Adrenal gland (tissue), 12 donors: Measurements from ENCODE around the gene GLB1L2. TPM values are rescaled to one million over a fixed set of nuclear protein-coding genes. Genes with fewer than 3 reads are reported as not detected.

Source experiments
- DNase-seq, 7 donors: peaks; one replicate each; pipeline ENCODE4 v3.0.0-alpha.2; 2019 to 2020
- H3K27ac ChIP-seq, 5 donors: fragments of 200-600 bp; sonication (generic) in 4 of 5; 1 replicate in 3 of 5; 2 replicates in 2 of 5; pipeline versions ENCODE4 v1.5.1 to v1.8.0; 2016 to 2020; ENCODE audit warnings: mild to moderate bottlenecking in 1 of 5
- H3K27me3 ChIP-seq: fragments of 200-600 bp; 2 replicates; pipeline ENCODE4 v1.8.0; 2021
- H3K36me3 ChIP-seq, 2 donors: fragments of 200-600 bp; replicated peaks in 1 of 2; 1 replicate in 1 of 2; 2 replicates in 1 of 2; pipeline versions ENCODE4 v1.5.1 to v1.8.0; 2018 to 2022
- H3K4me1 ChIP-seq, 2 donors: fragments of 200-600 bp; replicated peaks in 1 of 2; 1 replicate in 1 of 2; 2 replicates in 1 of 2; pipeline versions ENCODE4 v1.5.1 to v1.8.0; 2018 to 2021
- H3K4me3 ChIP-seq, 4 donors: fragments of 200-600 bp; sonication (generic) in 3 of 4; one replicate each; pipeline ENCODE4 v1.5.1; 2016 to 2018
- H3K9me3 ChIP-seq, 3 donors: fragments of 200-600 bp; sonication (generic) in 1 of 3; replicated peaks in 1 of 3; 1 replicate in 2 of 3; 2 replicates in 1 of 3; pipeline versions ENCODE4 v1.5.1 to v1.8.0; 2016 to 2021
- CTCF ChIP-seq, 6 experiments: fragments of 450-650 bp in 4 of 6; fragments of 200-600 bp in 2 of 6; sonication (generic) in 1 of 6; IDR thresholded peaks; 1 replicate in 5 of 6; 2 replicates in 1 of 6; pipeline versions ENCODE4 v1.5.1 to v1.8.0; 2016 to 2021; ENCODE audit warnings: antibody characterized with exemption in 6 of 6, mild to moderate bottlenecking in 2 of 6, moderate library complexity in 1 of 6
- POLR2A ChIP-seq, 2 donors: fragments of 450-650 bp; IDR thresholded peaks; one replicate each; pipeline ENCODE4 v1.6.1; 2017; ENCODE audit warnings: antibody characterized with exemption in 2 of 2, mild to moderate bottlenecking in 2 of 2, moderate library complexity in 1 of 2
- WGBS, 4 donors: extraction: QIAGEN DNeasy Blood & Tissue Kit in 2 of 4; methylation state at CpG; one replicate each; pipeline versions ENCODE4 v1.1.5 to v1.1.7; 2013 to 2017; 5-methylcytosine and 5-hydroxymethylcytosine counted together
- intact Hi-C, 2 donors: fragments of 100-400 bp; cut with DNase I; formaldehyde crosslinking; loops; one replicate each; pipeline versions ENCODE4 v1.14.1 to v1.15.0; 2022 to 2023
- polyA plus RNA-seq, 3 donors: library from polyadenylated mRNA; stranded (reverse); fragments of 200-250 nt in 2 of 3; fragments of 350-450 nt in 1 of 3; fragmentation: Illumina TruSeq in 1 of 3; extraction: RNeasy Lipid Tissue Mini Kit (QIAGEN cat#74804) in 1 of 3; gene quantifications; one replicate each; pipeline ENCODE4 v1.2.3, GENCODE V29; 2013 to 2014
- total RNA-seq, 9 donors: library from RNA; depleted of rRNA in 4 of 9; stranded (reverse); fragments of >200 nt in 4 of 9; fragments of 120-200 nt in 1 of 9; fragmentation: NEBNext Ultra II Directional in 1 of 9; extraction: Animal tissue kit (Norgen Biotek cat#: 25700) in 1 of 9; gene quantifications; one replicate each; pipeline versions ENCODE4 v1.1.0 to v1.2.4, GENCODE V29; 2013 to 2023
- donor health status: healthy with polysubstance abuse.
- donor health status: Bipolar disorder and iron deficiency.
- donor health status: DM: yes; HTN: yes; CAD: no.
- donor health status: DM: no; HTN: no; CAD: no.
- donor health status: DM: no; HTN: no; CAD: no.
- donor health status: DM: yes; HTN: yes; CAD: no.

The GLB1L2 gene
- total and polyA plus RNA-seq, 12 donors, result 0.66 to 8.1 (median 2.6) TPM

GRCh38 chr11:134373591-134374052 is 41.8 kb downstream of the GLB1L2 start:
- 79 to 95% (median 87%) methylated on average over 7 to 14 of the region's 14 CpGs for WGBS, 4 donors
- H3K4me3 ChIP-seq, result no peak overlapping the region
- no peaks in the 10 kb centered on the region for H3K9me3 ChIP-seq
- no peak for DNase-seq
- H3K4me1 ChIP-seq, result no peaks in the 10 kb centered on the region
- H3K27me3 ChIP-seq, result no peaks in the 10 kb centered on the region
- H3K27ac ChIP-seq, result no peak overlapping the region
- intact Hi-C loops, result no loop called here
- TF ChIP-seq CTCF (IDR thresholded peaks at IDR 0.05) (no peak), POLR2A (IDR thresholded peaks at IDR 0.05) (no peak)
- H3K36me3 ChIP-seq, result no peaks in the 10 kb centered on the region

GRCh38 chr11:134374171-134374570 is 42.4 kb downstream of the GLB1L2 start:
- H3K27me3 ChIP-seq, result no peaks in the 10 kb centered on the region
- 77 to 87% (median 83%) methylated on average over 5 to 9 of the region's 9 CpGs for WGBS, 4 donors
- H3K36me3 ChIP-seq, result no peaks in the 10 kb centered on the region
- no peaks in the 10 kb centered on the region for H3K9me3 ChIP-seq
- no peak overlapping the region for H3K4me3 ChIP-seq
- DNase-seq, result no peak
- no peaks in the 10 kb centered on the region for H3K4me1 ChIP-seq
- TF ChIP-seq CTCF (IDR thresholded peaks at IDR 0.05), result no peak
- no peak for TF ChIP-seq POLR2A (IDR thresholded peaks at IDR 0.05)
- intact Hi-C loops, result no loop called here
- no peak overlapping the region for H3K27ac ChIP-seq

- H3K36me3 ChIP-seq, result no peaks in the 10 kb centered on the region
- 74 to 88% (median 86%) methylated on average over 13 to 16 of the region's 16 CpGs for WGBS, 4 donors
- no peak for TF ChIP-seq CTCF (IDR thresholded peaks at IDR 0.05)
- no peak for TF ChIP-seq POLR2A (IDR thresholded peaks at IDR 0.05)
- intact Hi-C loops, result no loop called here
- H3K9me3 ChIP-seq, result no peaks in the 10 kb centered on the region
- DNase-seq, result no peak
- no peak overlapping the region for H3K4me3 ChIP-seq
- no peak overlapping the region for H3K27ac ChIP-seq
- H3K4me1 ChIP-seq, result no peaks in the 10 kb centered on the region
- H3K27me3 ChIP-seq, result no peaks in the 10 kb centered on the region
Measured at GRCh38 chr11:134374891-134375550, 43.2 kb downstream of the GLB1L2 start.

GRCh38 chr11:134376150-134376921 is 44.5 kb downstream of the GLB1L2 start:
- H3K4me1 ChIP-seq, result no peaks in the 10 kb centered on the region
- DNase-seq, result no peak
- H3K36me3 ChIP-seq, result no peaks in the 10 kb centered on the region
- H3K9me3 ChIP-seq, result no peaks in the 10 kb centered on the region
- no peak overlapping the region for H3K4me3 ChIP-seq
- 73 to 78% (median 75%) methylated on average over 9 to 18 of the region's 18 CpGs for WGBS, 4 donors
- intact Hi-C loops, result no loop called here
- no peaks in the 10 kb centered on the region for H3K27me3 ChIP-seq
- TF ChIP-seq CTCF (IDR thresholded peaks at IDR 0.05) (no peak), POLR2A (IDR thresholded peaks at IDR 0.05) (no peak)
- H3K27ac ChIP-seq, result no peak overlapping the region
